Testis (tissue), 2 donors: ENCODE data around the gene ITPK1.

Experiments
- CTCF ChIP-seq, 3 experiments: fragments of 450-650 bp in 2 of 3; fragments of 200-600 bp in 1 of 3; sonication (generic) in 1 of 3; IDR thresholded peaks; one replicate each; pipeline ENCODE4 v1.5.1; 2016 to 2019; ENCODE audit warnings: antibody characterized with exemption in 3 of 3, mild to moderate bottlenecking in 2 of 3, moderate library complexity in 1 of 3
- POLR2A ChIP-seq: fragments of 450-650 bp; IDR thresholded peaks from one replicate; pipeline ENCODE4 v1.6.1; 2017; ENCODE audit warnings: antibody characterized with exemption, mild to moderate bottlenecking, moderate library complexity

- TF ChIP-seq CTCF (IDR thresholded peaks at IDR 0.05) (no peak), POLR2A (no peak)
Measured at GRCh38 chr14:92938235-92938875, 177.4 kb downstream of the ITPK1 start.
